ENCODE data around the gene C2orf76.

Gene C2orf76

DNA sequence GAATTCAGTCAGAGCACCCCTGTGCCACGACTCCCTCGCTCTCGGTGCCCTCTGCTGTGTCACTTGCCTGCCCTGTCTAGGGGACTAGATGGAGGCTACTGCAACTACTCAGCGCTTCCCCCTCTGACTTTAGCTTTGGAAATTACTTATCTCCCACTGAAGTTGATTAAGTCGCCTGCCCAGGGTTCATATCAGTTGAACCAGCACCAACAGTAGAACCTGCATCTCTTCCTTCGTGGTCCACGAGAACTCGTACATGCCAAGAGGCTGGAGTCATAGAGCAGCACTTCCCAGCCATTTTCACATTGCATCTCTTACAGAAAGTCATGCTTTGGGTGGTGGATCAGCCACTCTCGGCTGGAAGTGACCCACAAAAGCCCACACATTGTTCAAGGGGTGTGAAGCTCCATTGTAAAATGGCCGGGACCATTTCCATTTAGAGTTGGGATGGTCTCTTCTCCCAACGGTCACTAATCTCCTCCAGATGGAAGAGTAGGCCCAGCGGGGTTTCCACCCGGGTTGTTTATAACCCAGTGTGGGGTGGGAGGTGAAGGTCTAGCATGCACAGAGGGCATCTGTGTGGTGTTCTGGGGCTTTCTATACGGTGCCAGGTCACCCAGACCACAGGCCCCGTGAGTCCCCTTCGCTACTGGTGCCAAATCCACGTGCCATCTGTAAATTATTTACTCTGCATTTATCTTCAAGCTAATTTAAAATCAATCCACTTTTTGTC, 105.0 kb downstream of the C2orf76 start:
- no peak for DNase-seq

- DNase-seq: no peak
Observed at GRCh38 chr2:119260646-119261492, 105.8 kb downstream of the C2orf76 start.

DNA sequence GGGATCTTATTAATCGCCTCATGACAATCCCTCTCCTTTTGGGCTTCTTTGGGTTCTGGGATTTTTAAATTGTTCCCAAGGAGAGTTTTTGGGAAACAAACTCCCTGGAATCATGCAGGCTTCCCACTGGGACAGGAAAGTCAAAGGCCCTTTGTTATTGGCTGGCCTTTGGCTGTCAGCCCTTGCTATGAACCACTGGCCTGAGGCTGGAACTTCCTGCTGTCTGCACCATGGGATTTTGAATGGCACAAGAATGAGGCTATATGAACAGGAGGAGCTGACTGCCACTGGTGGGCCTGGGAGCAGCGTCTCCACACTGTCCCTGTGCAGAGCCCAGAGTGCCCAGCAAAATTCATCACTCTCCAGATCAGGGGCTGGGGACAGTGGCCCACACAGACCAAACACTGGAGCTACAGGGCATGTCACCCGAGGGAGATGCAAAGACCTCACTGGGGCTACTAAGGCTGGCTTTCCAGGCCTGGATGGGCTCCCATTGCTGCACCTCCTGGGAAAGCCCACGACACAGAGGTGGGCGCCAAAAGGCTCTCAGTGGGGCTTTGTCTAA, 107.3 kb downstream of the C2orf76 start:
- no peak for DNase-seq

- DNase-seq: no peak
Observed at GRCh38 chr2:119257198-119257597, 109.4 kb downstream of the C2orf76 start.

DNA sequence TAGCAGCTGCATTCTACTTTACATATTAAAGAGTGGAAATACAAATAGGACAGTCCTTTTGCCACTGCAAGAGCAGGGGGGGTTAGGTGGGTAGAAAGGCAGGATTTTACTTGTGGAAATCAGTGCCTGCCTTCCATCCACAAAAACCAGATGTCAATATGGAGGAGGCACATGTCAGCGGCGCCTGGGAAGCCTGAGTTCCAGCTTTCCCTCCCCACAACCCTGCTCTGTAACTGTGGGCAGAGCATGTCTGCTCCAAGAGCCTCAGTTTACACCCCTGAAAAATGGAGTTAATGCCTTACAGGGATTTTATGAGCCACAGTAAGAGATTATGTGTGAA, 110.1 kb downstream of the C2orf76 start:
- no peak for DNase-seq

DNA sequence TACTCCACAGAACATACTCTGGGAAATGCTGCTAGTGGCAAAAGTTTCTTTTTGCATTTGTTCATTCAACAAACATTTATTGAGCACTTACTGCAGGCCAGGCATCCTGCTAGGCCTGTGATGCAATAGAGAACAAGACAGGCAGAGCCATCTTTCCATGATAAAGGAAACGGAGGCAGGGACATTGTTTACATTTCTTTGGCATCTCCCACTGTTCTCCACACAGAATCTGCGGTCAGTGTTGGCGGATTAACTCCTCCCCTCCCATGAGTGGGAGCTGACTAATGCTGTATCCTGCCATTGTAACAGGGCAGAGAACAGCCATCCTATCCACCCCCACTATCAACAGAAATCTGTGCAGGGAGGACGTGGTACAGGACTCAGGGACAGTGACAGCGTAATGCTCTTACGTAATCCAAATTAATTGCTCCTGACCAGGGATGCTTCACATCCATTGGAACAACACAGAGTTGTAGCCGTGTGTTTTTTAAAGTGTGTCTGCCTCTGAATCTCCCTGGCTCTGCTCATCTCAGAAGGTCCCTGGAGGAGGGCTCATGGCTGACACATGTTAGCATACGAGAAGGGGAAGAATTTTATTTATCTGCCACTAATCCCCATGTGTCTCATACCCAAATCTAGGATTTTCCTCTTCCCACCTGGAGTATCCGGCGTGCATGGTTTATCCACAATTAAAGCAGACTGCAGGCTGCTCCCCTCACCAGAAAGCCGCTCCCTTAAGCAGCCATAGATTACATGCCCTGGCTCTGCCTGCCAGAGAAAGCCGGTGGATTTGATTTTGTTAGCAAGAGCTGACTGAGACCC, 110.7 kb downstream of the C2orf76 start:
- DNase-seq: no peak

DNA sequence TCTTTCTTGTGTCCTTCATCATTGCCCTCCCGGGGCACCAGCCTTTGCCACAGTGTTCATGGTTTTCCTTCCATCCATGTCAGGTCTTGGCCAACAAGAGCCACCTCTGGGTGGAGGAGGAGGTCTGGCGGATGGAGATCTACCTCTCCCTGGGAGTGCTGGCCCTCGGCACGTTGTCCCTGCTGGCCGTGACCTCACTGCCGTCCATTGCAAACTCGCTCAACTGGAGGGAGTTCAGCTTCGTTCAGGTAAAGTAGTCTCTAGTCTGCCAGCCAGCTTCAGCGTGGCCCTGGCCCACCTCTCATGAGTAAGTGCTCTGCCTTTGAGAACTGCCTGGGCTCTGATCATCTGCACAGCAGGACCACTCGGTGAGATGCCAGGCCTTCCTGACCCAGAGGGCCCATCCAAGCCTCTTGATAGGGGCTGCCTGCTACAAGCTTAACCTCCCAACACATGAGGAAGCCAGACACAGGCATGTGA, 112.0 kb downstream of the C2orf76 start:
- no peak for DNase-seq

- no peak for DNase-seq
Observed at GRCh38 chr2:119253760-119254600, 112.7 kb downstream of the C2orf76 start.

DNA sequence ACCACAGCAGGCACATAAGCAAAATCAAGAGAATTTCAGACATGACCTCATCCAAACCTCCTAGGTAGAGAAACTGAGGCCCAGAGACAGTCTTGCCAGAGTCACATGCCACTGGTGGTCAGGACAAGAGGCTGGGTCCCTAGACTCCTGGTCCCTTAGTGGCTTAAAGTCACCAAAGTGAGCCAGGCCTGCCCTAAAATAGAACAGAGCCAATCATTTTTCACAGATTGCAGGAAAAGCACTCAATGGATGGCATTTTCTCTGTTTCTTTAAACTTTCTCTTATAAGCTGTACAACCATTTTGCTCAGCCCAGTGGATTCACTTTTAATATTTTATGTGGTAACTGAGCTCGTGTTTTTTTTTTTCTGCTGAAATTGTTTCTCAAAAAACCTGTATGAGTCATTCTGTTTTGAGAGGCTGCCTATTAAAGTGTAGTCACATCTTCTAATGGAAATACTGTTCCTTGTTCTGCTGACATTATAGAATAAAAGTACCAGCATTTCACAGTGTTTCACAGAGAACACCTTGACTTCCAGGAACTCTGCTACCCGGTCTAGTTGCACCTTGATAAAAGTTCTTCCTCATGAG, 113.4 kb downstream of the C2orf76 start:
- no peak for DNase-seq

All from CD4-positive, alpha-beta T cell treated with Interleukin-6 for 4 hours (primary cell).